ENCODE results near the gene BIRC2. TPM values are rescaled to one million over a fixed set of nuclear protein-coding genes. Genes with fewer than 3 reads are reported as not detected.

BIRC2 gene
- total and polyA plus RNA-seq, 2 of the 4 experiments (the other 2 are of a cell fraction) = 48.0 to 204 TPM

GRCh38 chr11:102331341-102331740 lies 15.7 kb upstream of the BIRC2 start:
- Histone ChIP-seq H2AK5ac (ENCODE audit: low read depth, low read length) (no peak overlapping the region), H3K27me3 (ENCODE audit: control insufficient read depth, insufficient read depth, low read length) (no peaks in the 10 kb centered on the region), H3K4me3 (ENCODE audit: insufficient read depth, low read depth, low read length) (no peak overlapping the region), H4K91ac (ENCODE audit: insufficient read depth, low read depth, low read length) (no peak overlapping the region), H2BK15ac (ENCODE audit: low read depth, low read length) (no peak overlapping the region), H4K8ac (ENCODE audit: low read depth in 2 of 2, low read length in 2 of 2) (0 out of 4 replicates have a peak overlapping the region, but pooled peaks of 1 of the 2 experiments have one; percentile 8), H3K27ac (ENCODE audit: insufficient read depth, low read length) (no peak overlapping the region), H4K5ac (ENCODE audit: low read depth, low read length) (no peak overlapping the region), H3K9me3 (ENCODE audit: control insufficient read depth, insufficient read depth, low read length) (no peaks in the 10 kb centered on the region), H3K9ac (ENCODE audit: low read depth, low read length) (no peak overlapping the region), H3K4me2 (ENCODE audit: low read depth, low read length) (no peak overlapping the region), H3K4ac (ENCODE audit: low read depth, low read length) (no peak overlapping the region), H2BK120ac (ENCODE audit: low read depth, low read length) (no peak overlapping the region), H3K18ac (ENCODE audit: low read depth, low read length) (no peak overlapping the region), H3K23ac (ENCODE audit: low read depth, low read length) (no peak overlapping the region), H3K14ac (replicated peaks; ENCODE audit: low read depth, low read length) (no peak overlapping the region), H2BK5ac (ENCODE audit: low read depth, low read length, poor library complexity, severe bottlenecking) (no peak overlapping the region), H2AFZ (replicated peaks; ENCODE audit: low read length, poor library complexity) (no peak overlapping the region), H3K56ac (ENCODE audit: extremely low read depth, insufficient read depth, low read length) (no peak overlapping the region), H2AK9ac (replicated peaks; ENCODE audit: low read depth, low read length, poor library complexity) (no peak overlapping the region), H3K79me1 (ENCODE audit: low read depth in 1 of 2, low read length in 2 of 2) (no peaks in the 10 kb centered on the region), H3K9me1 (ENCODE audit: insufficient read depth, low read length) (no peaks in the 10 kb centered on the region; the same call in 1 of the 2 replicates), H2BK20ac (ENCODE audit: low read depth, low read length) (no peak overlapping the region), H3K36me3 (ENCODE audit: control insufficient read depth, insufficient read depth, low read length) (no peaks in the 10 kb centered on the region), H3K4me1 (ENCODE audit: control insufficient read depth, insufficient read depth, low read length) (peaks cover 4% of the 10 kb centered on the region), H4K20me1 (ENCODE audit: insufficient read depth, low read length) (no peaks in the 10 kb centered on the region)
- no TSS peak for BruUV-seq (replicated peaks)
- ATAC-seq (ENCODE audit: low read depth) (no peak), DNase-seq (no peak)
- dilution Hi-C loops (cut with HindIII; ENCODE audit: low sequenced_read_pairs, unreplicated experiment) (no loop called here), in situ Hi-C loops (cut with MboI; ENCODE audit: low sequenced_read_pairs) (no loop called here), intact Hi-C loops (cut with micrococcal nuclease) (no loop called here)
- WGBS, 2 experiments (ENCODE audit: extremely low coverage in 2 of 2, insufficient read length in 1 of 2) = no CpG with 5 or more reads among the region's 2 CpGs
- ChIA-PET POLR2A (ENCODE audit: unreplicated experiment) (no interaction called here), CTCF (interaction anchor here (0.6 to 1.2 kb wide), 2 partner anchors 10 to 11 kb away, joined by 3 to 6 read pairs; no protein-coding TSS in a partner anchor)
- no peak for TF ChIP-seq SMC3 (IDR thresholded peaks at IDR 0.05; ENCODE audit: low read depth, low read length)
- no peak for TF ChIP-seq ELK1 (IDR thresholded peaks at IDR 0.05; ENCODE audit: borderline replicate concordance, low read depth, low read length)
- TF ChIP-seq RCOR1 (IDR thresholded peaks at IDR 0.05; ENCODE audit: insufficient replicate concordance, low read length) = no peak
- TF ChIP-seq CHD1 (IDR thresholded peaks at IDR 0.05; ENCODE audit: low read depth, low read length) = no peak
- no peak for TF ChIP-seq USF2 (IDR thresholded peaks at IDR 0.05; ENCODE audit: low read depth, low read length)
- no peak for TF ChIP-seq CEBPB (IDR thresholded peaks at IDR 0.05; ENCODE audit: low read depth, low read length)
- TF ChIP-seq RFX5 (IDR thresholded peaks at IDR 0.05; ENCODE audit: low read depth, low read length) = no peak
- no peak for TF ChIP-seq POLR2A (IDR thresholded peaks at IDR 0.05; ENCODE audit: low read depth, low read length)
- no peak for TF ChIP-seq RAD21 (IDR thresholded peaks at IDR 0.05; ENCODE audit: low read length)
- TF ChIP-seq MXI1 (IDR thresholded peaks at IDR 0.05; ENCODE audit: borderline replicate concordance, low read depth, low read length) = no peak
